Lung (tissue), 13 donors: Measurements from ENCODE around the gene GPR176. TPM values are rescaled to one million over a fixed set of nuclear protein-coding genes. Genes with fewer than 3 reads are reported as not detected.

Experiments
- ATAC-seq: fragments of 200-7000 bp; cut with Tn5 transposase; one replicate; pipeline ENCODE4 v1.9.1; 2020; ENCODE audit warnings: moderate number of reproducible peaks; ENCODE audit not compliant: insufficient read depth, low FRiP score
- DNase-seq, 3 donors: peaks; one replicate each; pipeline ENCODE4 v3.0.0-alpha.2; 2013 to 2017
- H3K27ac ChIP-seq, 2 donors: one replicate each; pipeline ENCODE4 v1.5.1; 2013; ENCODE audit warnings: mild to moderate bottlenecking in 2 of 2, moderate library complexity in 2 of 2, control low read depth in 1 of 2, inconsistent platforms in 1 of 2, low read depth in 1 of 2, low read length in 1 of 2
- H3K27me3 ChIP-seq, 3 donors: one replicate each; pipeline ENCODE4 v1.5.1; 2013; ENCODE audit warnings: low read length in 2 of 3; ENCODE audit not compliant: control insufficient read depth in 3 of 3, insufficient read depth in 3 of 3
- H3K36me3 ChIP-seq, 4 donors: one replicate each; pipeline ENCODE4 v1.5.1; 2013; ENCODE audit warnings: low read length in 4 of 4, mild to moderate bottlenecking in 1 of 4, moderate library complexity in 1 of 4; ENCODE audit not compliant: control insufficient read depth in 4 of 4, insufficient read depth in 4 of 4
- H3K4me1 ChIP-seq, 5 donors: one replicate each; pipeline ENCODE4 v1.5.1; 2013; ENCODE audit warnings: low read length in 5 of 5, mild to moderate bottlenecking in 2 of 5, moderate library complexity in 1 of 5; ENCODE audit not compliant: control insufficient read depth in 5 of 5, insufficient read depth in 5 of 5
- H3K4me3 ChIP-seq: one replicate; pipeline ENCODE4 v1.5.1; 2013; ENCODE audit warnings: mild to moderate bottlenecking, control low read depth, moderate library complexity
- H3K9ac ChIP-seq, 2 donors: one replicate each; pipeline ENCODE4 v1.5.1; 2013; ENCODE audit warnings: low read length in 2 of 2, control low read depth in 1 of 2; ENCODE audit not compliant: insufficient read depth in 1 of 2
- H3K9me3 ChIP-seq, 4 donors: one replicate each; pipeline ENCODE4 v1.5.1; 2013; ENCODE audit warnings: low read length in 3 of 4, mild to moderate bottlenecking in 1 of 4, moderate library complexity in 1 of 4; ENCODE audit not compliant: control insufficient read depth in 4 of 4, insufficient read depth in 3 of 4
- polyA plus RNA-seq, 2 donors: library from polyadenylated mRNA; stranded (reverse); fragments of 200-250 nt; gene quantifications; one replicate each; pipeline ENCODE4 v1.2.1, GENCODE V29; 2013
- small RNA-seq: library from RNA; depleted of rRNA; stranded (forward); fragments of <200 nt; gene quantifications from one replicate; pipeline ENCODE3, GENCODE V24; 2014; ENCODE audit warnings: low replicate concordance
- total RNA-seq, 2 donors: library from RNA; depleted of rRNA in 1 of 2; stranded (reverse); fragments of >200 nt in 1 of 2; gene quantifications; one replicate each; pipeline ENCODE4 v1.2.1, GENCODE V29; 2014 to 2021
- TF ChIP-seq, protein P1 (sequence below): IDR thresholded peaks from 2 replicates; pipeline ENCODE4 v1.5.1; 2012; ENCODE audit warnings: mild to moderate bottlenecking; ENCODE audit errors: control extremely low read depth, extremely low read depth
- donor health status: control.
- donor health status: control.
- donor health status: Bipolar disorder and iron deficiency.
- donor health status: healthy.
- donor health status: DM: yes; HTN: yes; CAD: no.

Gene GPR176
- total and polyA plus RNA-seq, 4 donors = 1.7 to 9.0 (median 6.6) TPM

DNA sequence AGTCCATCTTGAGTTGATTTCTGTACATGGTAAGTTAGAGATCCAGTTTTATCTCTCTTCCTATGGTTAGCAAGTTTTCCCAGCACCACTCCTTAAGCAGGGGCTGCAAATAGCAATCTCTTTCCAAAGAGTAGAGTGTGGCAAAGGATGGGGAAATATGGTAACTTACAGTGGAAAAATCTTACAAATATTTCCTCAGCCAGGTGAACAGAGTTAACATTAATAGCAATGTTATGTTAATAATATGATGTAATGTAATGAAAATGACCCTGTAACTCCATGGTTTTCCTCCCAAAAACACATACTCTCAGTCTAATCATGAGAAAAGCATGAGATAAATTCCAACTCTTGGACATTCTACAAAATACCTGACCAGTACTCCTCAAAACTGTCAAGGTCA is 167.8 kb downstream of the GPR176 start:
- no peaks in the 10 kb centered on the region for H3K27me3 ChIP-seq
- no peak overlapping the region for H3K27ac ChIP-seq
- ATAC-seq (no peak), DNase-seq (no peak)
- peaks cover 0 to 2% (median 0%) of the 10 kb centered on the region in 5 donors for H3K4me1 ChIP-seq
- no peaks in the 10 kb centered on the region for H3K36me3 ChIP-seq
- H3K9me3 ChIP-seq = no peaks in the 10 kb centered on the region
- H3K9ac ChIP-seq = no peak overlapping the region
- TF ChIP-seq, protein P1, sequence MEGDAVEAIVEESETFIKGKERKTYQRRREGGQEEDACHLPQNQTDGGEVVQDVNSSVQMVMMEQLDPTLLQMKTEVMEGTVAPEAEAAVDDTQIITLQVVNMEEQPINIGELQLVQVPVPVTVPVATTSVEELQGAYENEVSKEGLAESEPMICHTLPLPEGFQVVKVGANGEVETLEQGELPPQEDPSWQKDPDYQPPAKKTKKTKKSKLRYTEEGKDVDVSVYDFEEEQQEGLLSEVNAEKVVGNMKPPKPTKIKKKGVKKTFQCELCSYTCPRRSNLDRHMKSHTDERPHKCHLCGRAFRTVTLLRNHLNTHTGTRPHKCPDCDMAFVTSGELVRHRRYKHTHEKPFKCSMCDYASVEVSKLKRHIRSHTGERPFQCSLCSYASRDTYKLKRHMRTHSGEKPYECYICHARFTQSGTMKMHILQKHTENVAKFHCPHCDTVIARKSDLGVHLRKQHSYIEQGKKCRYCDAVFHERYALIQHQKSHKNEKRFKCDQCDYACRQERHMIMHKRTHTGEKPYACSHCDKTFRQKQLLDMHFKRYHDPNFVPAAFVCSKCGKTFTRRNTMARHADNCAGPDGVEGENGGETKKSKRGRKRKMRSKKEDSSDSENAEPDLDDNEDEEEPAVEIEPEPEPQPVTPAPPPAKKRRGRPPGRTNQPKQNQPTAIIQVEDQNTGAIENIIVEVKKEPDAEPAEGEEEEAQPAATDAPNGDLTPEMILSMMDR = no peak
- H3K4me3 ChIP-seq = no peak overlapping the region

Small RNA genes within 50 kb of the gene (small RNA-seq; reads per million reads assigned to genes)
- gene RF00019 = not detected

Other genes starting within 250 kb of the GPR176 start
- 1 to 10 TPM; 1.4 to 2.2 TPM for gene FSIP1, start 137.4 kb downstream of the GPR176 start, total RNA-seq
- under 1 TPM; 0.35 to 0.52 TPM for gene FSIP1, start 137.4 kb downstream of the GPR176 start, polyA plus RNA-seq
- 10 to 100 TPM; 35.8 to 45.2 TPM for gene EIF2AK4, start 13.8 kb upstream of the GPR176 start, total RNA-seq
- 10 to 100 TPM; 19.2 to 92.6 TPM for gene EIF2AK4, start 13.8 kb upstream of the GPR176 start, polyA plus RNA-seq
- gene SRP14, start 118.9 kb upstream of the GPR176 start, total RNA-seq = 100 to 1,000 TPM; 136 to 289 TPM
- 100 to 1,000 TPM; 256 to 421 TPM for gene SRP14, start 118.9 kb upstream of the GPR176 start, polyA plus RNA-seq
- 10 to 100 TPM; 11.5 to 42.5 TPM for gene BMF, start 188.6 kb upstream of the GPR176 start, total RNA-seq
- gene BMF, start 188.6 kb upstream of the GPR176 start, polyA plus RNA-seq = 10 to 100 TPM in 1 of 2 donors, 1 to 10 TPM in 1; 8.8 to 10.8 TPM
- 1 to 10 TPM; 1.8 to 8.0 TPM for gene BUB1B, start 240.8 kb upstream of the GPR176 start, total RNA-seq
- 1 to 10 TPM; 1.1 to 2.3 TPM for gene BUB1B, start 240.8 kb upstream of the GPR176 start, polyA plus RNA-seq